Measurements from ENCODE around the gene CCL13. TPM values are rescaled to one million over a fixed set of nuclear protein-coding genes. Genes with fewer than 3 reads are reported as not detected.

CCL13 gene
- polyA plus RNA-seq, 1 of the 3 experiments (the other 2 are of a cell fraction) = not detected

GRCh38 chr17:34363183-34363661, 6.9 kb downstream of the CCL13 start, which contains the start of gene CCL1 (continued):
- TF ChIP-seq YY1 (IDR thresholded peaks at IDR 0.05; ENCODE audit: low read depth) (no peak), FOXM1 (IDR thresholded peaks at IDR 0.05; ENCODE audit: low read depth) (no peak), NFIC (IDR thresholded peaks at IDR 0.05; ENCODE audit: borderline replicate concordance) (no peak), TAF1 (IDR thresholded peaks at IDR 0.05; ENCODE audit: borderline replicate concordance, low read depth, low read length) (no peak), MEF2A (IDR thresholded peaks at IDR 0.05; ENCODE audit: borderline replicate concordance, low read depth) (no peak)

- WGBS (ENCODE audit: low lambda C conversion rate) = 11% methylated on average over 1 of the region's 2 CpGs
Measured at GRCh38 chr17:34364751-34365150, 8.5 kb downstream of the CCL13 start.

GRCh38 chr17:34365340-34365739, 9.1 kb downstream of the CCL13 start:
- H3K27me3 ChIP-seq (ENCODE audit: insufficient read depth) = no peaks in the 10 kb centered on the region; the same call in 1 of the 2 replicates
- no peak overlapping the region for H3K4me2 ChIP-seq
- TF ChIP-seq RAD21 (IDR thresholded peaks at IDR 0.05; ENCODE audit: low read length) = no peak
- no peak for TF ChIP-seq REST (IDR thresholded peaks at IDR 0.05; ENCODE audit: low read depth, low read length)
- TF ChIP-seq TCF12 (IDR thresholded peaks at IDR 0.05) = no peak
- H2AFZ ChIP-seq (ENCODE audit: low read depth) = no peak overlapping the region
- ChIA-PET CTCF (interaction anchor here (2.4 kb wide), 1 partner anchor 165 kb away, joined by 12 read pairs; no protein-coding TSS in a partner anchor), POLR2A (no interaction called here)
- H3K9me3 ChIP-seq = no peaks in the 10 kb centered on the region
- no peak for DNase-seq
- H4K20me1 ChIP-seq (ENCODE audit: insufficient read depth) = no peaks in the 10 kb centered on the region
- no peaks in the 10 kb centered on the region for H3K4me1 ChIP-seq (ENCODE audit: control insufficient read depth in 1 of 2, insufficient read depth in 2 of 2, low read depth in 1 of 2, low read length in 1 of 2)
- H3K27ac ChIP-seq (ENCODE audit: low read depth in 2 of 2, low read length in 1 of 2) = no peak overlapping the region
- H3F3A ChIP-seq (replicated peaks; ENCODE audit: insufficient read depth) = no peaks in the 10 kb centered on the region
- H3K9me2 ChIP-seq = no peaks in the 10 kb centered on the region
- no peak overlapping the region for H3K4me3 ChIP-seq (ENCODE audit: low read depth in 2 of 2, low read length in 1 of 2)
- H3K36me3 ChIP-seq (replicated peaks in 1 of 2; ENCODE audit: control insufficient read depth in 1 of 2, insufficient read depth in 2 of 2, low read length in 1 of 2) = no peaks in the 10 kb centered on the region
- no peak overlapping the region for H3K9ac ChIP-seq
- H3K79me2 ChIP-seq (ENCODE audit: insufficient read depth) = no peaks in the 10 kb centered on the region
- 25% methylated on average over 2 of the region's 2 CpGs for WGBS (ENCODE audit: low lambda C conversion rate)

More at GRCh38 chr17:34364751-34365150, 8.5 kb downstream of the CCL13 start:
- H3K36me3 ChIP-seq (replicated peaks in 1 of 2; ENCODE audit: control insufficient read depth in 1 of 2, insufficient read depth in 2 of 2, low read length in 1 of 2) = no peaks in the 10 kb centered on the region
- H3F3A ChIP-seq (replicated peaks; ENCODE audit: insufficient read depth) = no peaks in the 10 kb centered on the region
- H3K27ac ChIP-seq (ENCODE audit: low read depth in 2 of 2, low read length in 1 of 2) = no peak overlapping the region
- CTCF ChIA-PET = interaction anchor here (2.4 kb wide), 1 partner anchor 164 kb away, joined by 12 read pairs; no protein-coding TSS in a partner anchor
- H2AFZ ChIP-seq (ENCODE audit: low read depth) = no peak overlapping the region
- no peaks in the 10 kb centered on the region for H4K20me1 ChIP-seq (ENCODE audit: insufficient read depth)
- H3K27me3 ChIP-seq (ENCODE audit: insufficient read depth) = no peaks in the 10 kb centered on the region; the same call in 1 of the 2 replicates
- H3K4me2 ChIP-seq = no peak overlapping the region
- no peak overlapping the region for H3K4me3 ChIP-seq (ENCODE audit: low read depth in 2 of 2, low read length in 1 of 2)
- POLR2A ChIA-PET = no interaction called here
- H3K9me2 ChIP-seq = no peaks in the 10 kb centered on the region
- TF ChIP-seq TCF12 (IDR thresholded peaks at IDR 0.05) (no peak), SMC3 (IDR thresholded peaks at IDR 0.05; ENCODE audit: low read depth, low read length) (no peak), CHD2 (IDR thresholded peaks at IDR 0.05; ENCODE audit: low read length, partially characterized antibody) (no peak), TEAD4 (IDR thresholded peaks at IDR 0.05; ENCODE audit: borderline replicate concordance, insufficient read depth) (no peak), ELF1 (IDR thresholded peaks at IDR 0.05) (no peak)
- DNase-seq = no peak
- H3K79me2 ChIP-seq (ENCODE audit: insufficient read depth) = no peaks in the 10 kb centered on the region
- H3K9ac ChIP-seq = no peak overlapping the region
- H3K9me3 ChIP-seq = no peaks in the 10 kb centered on the region
- H3K4me1 ChIP-seq (ENCODE audit: control insufficient read depth in 1 of 2, insufficient read depth in 2 of 2, low read depth in 1 of 2, low read length in 1 of 2) = no peaks in the 10 kb centered on the region
